ENCODE results near the gene NCAPG2. TPM values are rescaled to one million over a fixed set of nuclear protein-coding genes. Genes with fewer than 3 reads are reported as not detected.

Gene NCAPG2
- total RNA-seq, 1 experiment from 2014 or later = 99.2 TPM

- TF ChIP-seq, protein P1, sequence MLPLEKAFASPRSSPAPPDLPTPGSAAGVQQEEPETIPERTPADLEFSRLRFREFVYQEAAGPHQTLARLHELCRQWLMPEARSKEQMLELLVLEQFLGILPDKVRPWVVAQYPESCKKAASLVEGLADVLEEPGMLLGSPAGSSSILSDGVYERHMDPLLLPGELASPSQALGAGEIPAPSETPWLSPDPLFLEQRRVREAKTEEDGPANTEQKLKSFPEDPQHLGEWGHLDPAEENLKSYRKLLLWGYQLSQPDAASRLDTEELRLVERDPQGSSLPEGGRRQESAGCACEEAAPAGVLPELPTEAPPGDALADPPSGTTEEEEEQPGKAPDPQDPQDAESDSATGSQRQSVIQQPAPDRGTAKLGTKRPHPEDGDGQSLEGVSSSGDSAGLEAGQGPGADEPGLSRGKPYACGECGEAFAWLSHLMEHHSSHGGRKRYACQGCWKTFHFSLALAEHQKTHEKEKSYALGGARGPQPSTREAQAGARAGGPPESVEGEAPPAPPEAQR (CRISPR knock-in tag; IDR thresholded peaks at IDR 0.05) = no peak
- TF ChIP-seq ZNF121 (CRISPR knock-in tag; IDR thresholded peaks at IDR 0.05) = no peak
- no peak for TF ChIP-seq ATF2 (CRISPR knock-in tag; IDR thresholded peaks at IDR 0.05; ENCODE audit: borderline replicate concordance, low read depth)
- TF ChIP-seq USF1 (CRISPR knock-in tag; IDR thresholded peaks at IDR 0.05) = no peak
- no peak for TF ChIP-seq ZNF281 (CRISPR knock-in tag; IDR thresholded peaks at IDR 0.05)
- TF ChIP-seq, protein P2, sequence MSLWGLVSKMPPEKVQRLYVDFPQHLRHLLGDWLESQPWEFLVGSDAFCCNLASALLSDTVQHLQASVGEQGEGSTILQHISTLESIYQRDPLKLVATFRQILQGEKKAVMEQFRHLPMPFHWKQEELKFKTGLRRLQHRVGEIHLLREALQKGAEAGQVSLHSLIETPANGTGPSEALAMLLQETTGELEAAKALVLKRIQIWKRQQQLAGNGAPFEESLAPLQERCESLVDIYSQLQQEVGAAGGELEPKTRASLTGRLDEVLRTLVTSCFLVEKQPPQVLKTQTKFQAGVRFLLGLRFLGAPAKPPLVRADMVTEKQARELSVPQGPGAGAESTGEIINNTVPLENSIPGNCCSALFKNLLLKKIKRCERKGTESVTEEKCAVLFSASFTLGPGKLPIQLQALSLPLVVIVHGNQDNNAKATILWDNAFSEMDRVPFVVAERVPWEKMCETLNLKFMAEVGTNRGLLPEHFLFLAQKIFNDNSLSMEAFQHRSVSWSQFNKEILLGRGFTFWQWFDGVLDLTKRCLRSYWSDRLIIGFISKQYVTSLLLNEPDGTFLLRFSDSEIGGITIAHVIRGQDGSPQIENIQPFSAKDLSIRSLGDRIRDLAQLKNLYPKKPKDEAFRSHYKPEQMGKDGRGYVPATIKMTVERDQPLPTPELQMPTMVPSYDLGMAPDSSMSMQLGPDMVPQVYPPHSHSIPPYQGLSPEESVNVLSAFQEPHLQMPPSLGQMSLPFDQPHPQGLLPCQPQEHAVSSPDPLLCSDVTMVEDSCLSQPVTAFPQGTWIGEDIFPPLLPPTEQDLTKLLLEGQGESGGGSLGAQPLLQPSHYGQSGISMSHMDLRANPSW (CRISPR knock-in tag; conservative IDR thresholded peaks at IDR 0.05; ENCODE audit: low read depth) = no peak
- TF ChIP-seq CREB1 (CRISPR knock-in tag; IDR thresholded peaks at IDR 0.05) = no peak
- TF ChIP-seq ZNF219 (CRISPR knock-in tag; IDR thresholded peaks at IDR 0.05; ENCODE audit: borderline replicate concordance) = no peak
Observed at GRCh38 chr7:158595068-158595467, 109.5 kb downstream of the NCAPG2 start (continued).

DNA sequence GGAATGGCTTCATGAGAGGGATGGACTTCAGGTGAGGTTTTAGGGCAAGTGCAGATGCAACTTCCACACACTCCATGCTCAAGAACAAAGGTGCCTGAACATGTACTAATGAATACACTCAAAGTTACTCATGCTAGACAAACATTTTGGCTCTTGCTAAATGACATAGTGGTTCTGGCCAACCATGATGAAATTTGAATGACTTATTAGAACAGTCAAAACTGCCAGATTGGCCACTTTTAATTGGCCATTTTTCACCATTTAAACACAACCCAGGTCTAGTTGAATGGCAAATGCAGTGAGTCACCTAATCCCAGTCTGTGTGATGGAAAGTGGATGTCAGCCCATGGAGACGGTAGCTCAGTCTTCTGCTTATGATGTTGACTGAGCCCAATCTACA is 112.1 kb downstream of the NCAPG2 start:
- no peak overlapping the region for H3K4me3 Mint-ChIP-seq
- no peak for TF ChIP-seq RORB (CRISPR knock-in tag; IDR thresholded peaks at IDR 0.05)
- TF ChIP-seq GABPB1 (CRISPR knock-in tag; IDR thresholded peaks at IDR 0.05) = peak; percentile 50; the same call in 1 of the 2 replicates
- no peak for TF ChIP-seq ELF4 (CRISPR knock-in tag; IDR thresholded peaks at IDR 0.05; ENCODE audit: low read depth)
- TF ChIP-seq RELA (CRISPR knock-in tag; IDR thresholded peaks at IDR 0.05; ENCODE audit: borderline replicate concordance) = no peak
- TF ChIP-seq, protein P2 (CRISPR knock-in tag; conservative IDR thresholded peaks at IDR 0.05; ENCODE audit: low read depth) = no peak
- TF ChIP-seq, protein P3, sequence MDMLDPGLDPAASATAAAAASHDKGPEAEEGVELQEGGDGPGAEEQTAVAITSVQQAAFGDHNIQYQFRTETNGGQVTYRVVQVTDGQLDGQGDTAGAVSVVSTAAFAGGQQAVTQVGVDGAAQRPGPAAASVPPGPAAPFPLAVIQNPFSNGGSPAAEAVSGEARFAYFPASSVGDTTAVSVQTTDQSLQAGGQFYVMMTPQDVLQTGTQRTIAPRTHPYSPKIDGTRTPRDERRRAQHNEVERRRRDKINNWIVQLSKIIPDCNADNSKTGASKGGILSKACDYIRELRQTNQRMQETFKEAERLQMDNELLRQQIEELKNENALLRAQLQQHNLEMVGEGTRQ (CRISPR knock-in tag; IDR thresholded peaks at IDR 0.05) = no peak
- no peak for TF ChIP-seq ERG (CRISPR knock-in tag; IDR thresholded peaks at IDR 0.05)
- peaks cover 7% of the 10 kb centered on the region; the same call in 1 of the 2 replicates for H3K4me1 Mint-ChIP-seq
- ChIA-PET POLR2A (no interaction called here), CTCF (no interaction called here)
- ATAC-seq = no peak
- H3K36me3 Mint-ChIP-seq = peaks cover 11% of the 10 kb centered on the region; the same call in 1 of the 2 replicates
- DNase-seq (ENCODE audit: low spot score) = no peak
- peaks cover 9% of the 10 kb centered on the region; the same call in 1 of the 2 replicates for H3K9me3 Mint-ChIP-seq
- H3K27me3 Mint-ChIP-seq (ENCODE audit: low read depth) = no peaks in the 10 kb centered on the region
- H3K27ac Mint-ChIP-seq = no peak overlapping the region

All from WTC11 (cell line).